GM06990 (cell line): ENCODE measurements around the gene TPSB2.
"Not testable (repeated sequence)": the region's sequence is repeated elsewhere in the genome, so short reads cannot be mapped to it uniquely, and the experiment has no call there.

Source experiments
- DNase-seq: peaks from one replicate; pipeline ENCODE4 v3.0.0-alpha.2; 2011; ENCODE audit not compliant: insufficient read length; ENCODE audit errors: extremely low read depth
- H3K27me3 ChIP-seq: replicated peaks from 2 replicates; pipeline ENCODE4 v1.6.0; 2011; ENCODE audit warnings: low read length; ENCODE audit not compliant: control insufficient read depth, insufficient read depth
- H3K36me3 ChIP-seq: 2 replicates; pipeline ENCODE4 v1.5.1; 2011; ENCODE audit warnings: low read length; ENCODE audit not compliant: control insufficient read depth, insufficient read depth
- H3K4me3 ChIP-seq: replicated peaks from 2 replicates; pipeline ENCODE4 v1.5.1; 2011; ENCODE audit warnings: low read depth, mild to moderate bottlenecking, control low read depth, low read length
- TF ChIP-seq, protein P1 (sequence below): IDR thresholded peaks from 2 replicates; pipeline ENCODE4 v1.5.1; 2011; ENCODE audit warnings: low read length, control low read depth, mild to moderate bottlenecking, inconsistent platforms; ENCODE audit not compliant: insufficient read depth, poor library complexity, severe bottlenecking

Gene TPSB2

DNA sequence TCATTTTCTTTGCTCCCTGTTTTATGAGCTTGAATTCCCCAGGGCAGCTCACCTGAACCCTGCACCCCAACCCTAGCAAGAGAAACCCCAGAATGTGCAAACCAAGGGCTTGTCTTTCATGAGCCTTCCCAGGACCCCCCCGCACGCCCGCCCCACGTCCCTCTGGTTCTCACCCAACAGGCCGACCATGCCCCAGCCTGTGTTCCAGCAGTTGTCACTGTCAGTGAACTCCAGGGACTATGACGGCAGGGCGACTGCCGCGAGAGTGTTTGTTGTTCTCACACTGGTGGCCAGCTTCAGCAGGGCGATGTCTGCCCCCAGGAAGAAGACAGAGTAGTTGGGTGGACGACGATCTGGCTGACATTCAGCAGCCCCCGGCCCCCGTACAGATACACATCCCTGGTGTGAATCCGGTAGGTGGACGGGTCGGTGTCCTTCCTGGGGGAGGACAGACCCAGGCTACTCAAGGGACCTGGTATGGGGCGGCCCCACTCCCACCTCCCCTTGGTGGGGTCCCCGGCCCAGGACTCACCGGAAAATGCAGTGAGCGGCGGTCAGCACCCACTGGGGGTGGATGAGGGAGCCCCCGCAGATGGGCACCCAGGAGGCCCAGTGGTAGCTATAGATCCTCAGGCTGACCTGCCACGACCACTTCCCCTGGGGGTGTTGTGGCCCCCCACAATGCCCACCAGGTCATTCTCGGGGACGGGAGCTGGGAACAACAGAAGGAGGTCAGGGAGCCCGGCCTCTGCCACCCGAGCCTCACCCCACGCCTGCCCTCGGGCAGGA lies 46.0 kb upstream of the TPSB2 start:
- Histone ChIP-seq H3K4me3 (no peak overlapping the region), H3K36me3 (no peaks in the 10 kb centered on the region), H3K27me3 (no peaks in the 10 kb centered on the region; the same call in 1 of the 2 replicates)
- TF ChIP-seq, protein P1, sequence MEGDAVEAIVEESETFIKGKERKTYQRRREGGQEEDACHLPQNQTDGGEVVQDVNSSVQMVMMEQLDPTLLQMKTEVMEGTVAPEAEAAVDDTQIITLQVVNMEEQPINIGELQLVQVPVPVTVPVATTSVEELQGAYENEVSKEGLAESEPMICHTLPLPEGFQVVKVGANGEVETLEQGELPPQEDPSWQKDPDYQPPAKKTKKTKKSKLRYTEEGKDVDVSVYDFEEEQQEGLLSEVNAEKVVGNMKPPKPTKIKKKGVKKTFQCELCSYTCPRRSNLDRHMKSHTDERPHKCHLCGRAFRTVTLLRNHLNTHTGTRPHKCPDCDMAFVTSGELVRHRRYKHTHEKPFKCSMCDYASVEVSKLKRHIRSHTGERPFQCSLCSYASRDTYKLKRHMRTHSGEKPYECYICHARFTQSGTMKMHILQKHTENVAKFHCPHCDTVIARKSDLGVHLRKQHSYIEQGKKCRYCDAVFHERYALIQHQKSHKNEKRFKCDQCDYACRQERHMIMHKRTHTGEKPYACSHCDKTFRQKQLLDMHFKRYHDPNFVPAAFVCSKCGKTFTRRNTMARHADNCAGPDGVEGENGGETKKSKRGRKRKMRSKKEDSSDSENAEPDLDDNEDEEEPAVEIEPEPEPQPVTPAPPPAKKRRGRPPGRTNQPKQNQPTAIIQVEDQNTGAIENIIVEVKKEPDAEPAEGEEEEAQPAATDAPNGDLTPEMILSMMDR, result no peak
- DNase-seq, result no peak

DNA sequence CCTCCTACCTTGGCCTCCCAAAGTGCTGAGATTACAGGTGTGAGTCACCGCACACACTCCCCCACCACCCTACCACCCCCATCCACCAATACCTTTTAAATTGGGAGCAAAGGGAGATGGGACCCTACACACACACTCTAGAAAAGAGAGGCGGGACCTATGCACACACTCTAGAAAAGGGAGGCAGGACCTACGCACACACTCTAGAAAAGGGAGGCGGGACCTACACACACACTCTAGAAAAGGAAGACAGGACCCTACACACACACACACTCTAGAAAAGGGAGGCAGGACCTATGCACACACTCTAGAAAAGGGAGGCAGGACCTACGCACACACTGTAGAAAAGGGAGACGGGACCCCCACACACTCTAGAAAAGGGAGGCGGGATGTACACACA lies 44.8 kb upstream of the TPSB2 start:
- TF ChIP-seq, protein P1, result no peak
- DNase-seq, result no peak
- H3K27me3 ChIP-seq, result no peaks in the 10 kb centered on the region; the same call in 1 of the 2 replicates
- H3K36me3 ChIP-seq, result no peaks in the 10 kb centered on the region
- no peak overlapping the region for H3K4me3 ChIP-seq

DNA sequence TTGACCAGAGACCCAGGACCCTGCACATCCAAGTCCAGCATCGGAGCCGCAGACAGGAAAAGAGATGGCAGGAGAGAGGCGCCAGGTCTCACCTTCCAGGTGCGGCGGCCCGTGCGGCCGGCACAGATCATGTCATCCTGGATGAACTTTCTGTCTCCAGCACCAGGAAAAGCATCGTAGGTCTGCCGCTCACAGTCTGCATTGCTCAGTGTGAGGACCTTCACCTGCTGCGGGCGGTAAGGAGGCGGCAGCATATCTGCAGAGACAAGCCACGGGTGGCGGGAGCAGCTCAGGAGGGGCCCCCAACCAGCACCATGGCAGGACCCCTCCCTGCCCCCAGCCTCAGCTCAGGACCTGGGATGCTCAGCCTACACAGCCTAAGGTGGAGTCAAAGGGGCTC lies 43.8 kb upstream of the TPSB2 start:
- DNase-seq, result no peak
- no peaks in the 10 kb centered on the region; the same call in 1 of the 2 replicates for H3K27me3 ChIP-seq
- H3K36me3 ChIP-seq, result no peaks in the 10 kb centered on the region
- no peak overlapping the region for H3K4me3 ChIP-seq
- TF ChIP-seq, protein P1, result no peak

DNA sequence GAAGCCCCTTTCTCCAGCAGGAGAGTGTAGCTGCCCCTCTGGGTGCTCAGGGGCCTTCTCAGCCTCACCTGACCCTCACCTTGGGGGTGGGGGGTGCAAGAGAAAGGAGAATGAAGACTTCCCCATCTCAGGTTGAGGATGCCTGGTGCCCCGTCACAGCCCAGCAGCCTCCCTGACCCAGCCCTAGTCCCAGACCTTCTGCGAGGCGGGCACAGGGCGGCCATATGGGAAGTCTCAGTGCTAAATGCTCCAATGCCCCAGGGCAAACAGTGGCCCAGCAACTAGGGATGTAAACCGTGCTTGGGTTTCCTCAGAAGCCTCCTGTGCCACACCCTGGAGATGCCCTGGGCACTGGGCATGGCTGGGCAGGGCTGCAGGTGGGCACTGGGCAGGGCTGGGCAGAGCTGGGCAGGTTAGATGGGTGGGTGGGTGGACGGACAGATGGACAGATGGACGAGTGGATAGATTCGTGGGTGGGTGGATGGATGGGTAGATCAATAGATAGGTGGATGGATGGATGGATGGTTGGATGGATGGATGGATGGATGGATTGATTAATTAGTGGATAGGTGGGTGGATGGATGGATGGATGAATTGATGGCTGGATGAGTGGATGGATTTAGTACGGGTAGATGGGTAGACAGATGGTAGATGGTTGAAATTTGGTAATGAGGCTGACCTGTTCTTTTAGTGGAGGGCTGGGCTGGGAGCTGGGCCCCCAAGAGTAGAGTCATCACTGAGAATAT lies 42.6 kb upstream of the TPSB2 start:
- TF ChIP-seq, protein P1, result no peak
- Histone ChIP-seq H3K36me3 (no peaks in the 10 kb centered on the region), H3K4me3 (no peak overlapping the region), H3K27me3 (no peaks in the 10 kb centered on the region; the same call in 1 of the 2 replicates)
- DNase-seq, result no peak

GRCh38 chr16:1271724-1272413 lies 41.9 kb upstream of the TPSB2 start:
- not testable (repeated sequence) for H3K36me3 ChIP-seq, DNase-seq, H3K4me3 ChIP-seq, H3K27me3 ChIP-seq

DNA sequence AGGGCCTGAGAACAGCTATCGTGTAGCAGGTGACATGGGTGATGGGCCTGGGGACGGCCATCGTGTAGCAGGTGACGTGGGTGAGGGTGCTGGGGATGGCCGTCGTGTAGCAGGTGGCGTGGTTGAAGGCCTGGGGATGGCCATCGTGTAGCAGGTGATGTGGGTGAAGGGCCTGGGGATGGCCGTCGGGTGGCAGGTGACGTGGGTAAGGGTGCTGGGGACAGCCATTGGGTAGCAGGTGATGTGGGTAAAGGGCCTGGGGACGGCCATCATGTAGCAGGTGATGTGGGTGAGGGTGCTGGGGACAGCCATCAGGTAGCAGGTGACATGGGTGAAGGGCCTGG lies 41.4 kb upstream of the TPSB2 start:
- no peaks in the 10 kb centered on the region for H3K27me3 ChIP-seq
- H3K4me3 ChIP-seq, result no peak overlapping the region
- DNase-seq, result no peak
- H3K36me3 ChIP-seq, result no peaks in the 10 kb centered on the region
- TF ChIP-seq, protein P1, result no peak

DNA sequence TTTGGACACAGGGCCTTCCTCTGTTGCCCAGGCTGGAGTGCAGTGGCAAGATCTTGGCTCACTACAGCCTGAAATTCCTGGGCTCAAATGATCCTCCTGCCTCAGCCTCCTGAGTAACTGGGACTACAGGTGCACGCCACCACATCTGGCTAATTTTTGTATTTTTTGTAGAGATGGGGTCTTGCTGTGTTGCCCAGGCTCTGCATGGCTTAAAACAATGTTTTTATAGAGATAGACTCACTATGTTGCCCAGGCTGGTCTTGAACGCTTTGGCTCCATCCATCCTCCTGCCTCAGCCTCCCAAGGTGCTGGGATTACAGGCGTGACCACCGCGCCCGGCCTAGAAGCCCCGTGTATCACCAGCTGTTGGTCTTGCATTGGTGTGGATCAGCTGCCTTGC lies 39.4 kb upstream of the TPSB2 start:
- not testable (repeated sequence) for H3K27me3 ChIP-seq, H3K4me3 ChIP-seq, DNase-seq, H3K36me3 ChIP-seq
